Mesendoderm (in vitro differentiated cells): Measurements from ENCODE around the gene STX2.

ENCODE experiments used
- DNase-seq: peaks from one replicate; pipeline ENCODE4 v3.0.0; 2013
- H2AK5ac ChIP-seq: 2 replicates; pipeline ENCODE4 v1.6.1; 2013; ENCODE audit warnings: low read length, inconsistent platforms
- H2BK120ac ChIP-seq: 2 replicates; pipeline ENCODE4 v1.6.1; 2013; ENCODE audit warnings: low read depth, mild to moderate bottlenecking, low read length, moderate library complexity, mixed read lengths
- H2BK15ac ChIP-seq: replicated peaks from 2 replicates; pipeline ENCODE4 v1.6.1; 2013; ENCODE audit warnings: low read depth, mild to moderate bottlenecking, moderate library complexity
- H2BK5ac ChIP-seq: 2 replicates; pipeline ENCODE4 v1.6.1; 2013; ENCODE audit warnings: low read length, inconsistent platforms
- H3K18ac ChIP-seq: 2 replicates; pipeline ENCODE4 v1.6.1; 2013; ENCODE audit warnings: mild to moderate bottlenecking, low read length, mixed read lengths
- H3K23ac ChIP-seq: one replicate; pipeline ENCODE4 v1.6.1; 2013; ENCODE audit warnings: low read length
- H3K27ac ChIP-seq: 2 replicates; pipeline ENCODE4 v1.5.1; 2013; ENCODE audit warnings: low read depth, mild to moderate bottlenecking, inconsistent platforms, low read length, moderate library complexity
- H3K27me3 ChIP-seq: 2 replicates; pipeline ENCODE4 v1.6.1; 2013; ENCODE audit warnings: low read length, control low read depth, mild to moderate bottlenecking, inconsistent platforms; ENCODE audit not compliant: insufficient read depth, poor library complexity
- H3K36me3 ChIP-seq: 2 replicates; pipeline ENCODE4 v1.6.1; 2013; ENCODE audit warnings: low read length, inconsistent platforms; ENCODE audit not compliant: control insufficient read depth, insufficient read depth
- H3K4ac ChIP-seq: one replicate; pipeline ENCODE4 v1.6.1; 2013; ENCODE audit warnings: low read depth, mild to moderate bottlenecking, low read length, moderate library complexity
- H3K4me1 ChIP-seq: 2 replicates; pipeline ENCODE4 v1.6.1; 2013; ENCODE audit warnings: low read depth, low read length, inconsistent platforms; ENCODE audit not compliant: control insufficient read depth
- H3K4me2 ChIP-seq: 2 replicates; pipeline ENCODE4 v1.6.1; 2013; ENCODE audit warnings: low read length
- H3K4me3 ChIP-seq: 2 replicates; pipeline ENCODE4 v1.5.1; 2013; ENCODE audit warnings: mild to moderate bottlenecking, low read length
- H3K56ac ChIP-seq: one replicate; pipeline ENCODE4 v1.6.1; 2013; ENCODE audit warnings: low read length
- H3K79me1 ChIP-seq: 2 replicates; pipeline ENCODE4 v1.6.1; 2013; ENCODE audit warnings: low read length, inconsistent platforms
- H3K79me2 ChIP-seq: 2 replicates; pipeline ENCODE4 v1.6.1; 2013; ENCODE audit warnings: mild to moderate bottlenecking, low read length; ENCODE audit not compliant: control insufficient read depth, insufficient read depth
- H3K9ac ChIP-seq: 2 replicates; pipeline ENCODE4 v1.6.1; 2013; ENCODE audit warnings: low read length, inconsistent platforms
- H4K5ac ChIP-seq: one replicate; pipeline ENCODE4 v1.6.1; 2013; ENCODE audit warnings: low read length
- H4K8ac ChIP-seq: one replicate; pipeline ENCODE4 v1.6.1; 2013; ENCODE audit warnings: low read depth, mild to moderate bottlenecking, control low read depth, low read length, moderate library complexity
- WGBS: extraction: QIAGEN DNeasy Blood & Tissue Kit; methylation state at CpG from one replicate; pipeline ENCODE4 v1.1.7; 2013; ENCODE audit warnings: low lambda C conversion rate, missing lambda C conversion rate; ENCODE audit not compliant: insufficient coverage; ENCODE audit errors: extremely low coverage; 5-methylcytosine and 5-hydroxymethylcytosine counted together

Gene STX2

DNA sequence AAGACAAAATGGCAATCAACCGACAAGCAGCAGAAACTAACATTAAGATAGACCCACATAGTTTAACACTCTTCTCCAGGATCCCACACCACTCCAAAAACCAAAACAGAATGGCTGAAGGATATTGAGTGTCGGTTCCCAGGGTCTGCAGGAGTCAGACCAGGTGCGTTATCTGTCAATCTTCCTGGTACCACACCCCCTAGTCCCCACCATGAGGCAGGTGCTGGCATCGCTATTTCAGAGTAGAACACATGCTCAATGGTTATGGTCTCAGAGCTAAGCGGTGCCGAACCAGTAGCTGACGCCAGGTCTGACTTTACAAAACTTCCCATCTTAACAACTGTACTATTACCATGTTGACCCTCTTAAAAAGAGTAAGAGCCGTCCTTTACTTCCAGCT is 10.2 kb downstream of the STX2 start:
- Histone ChIP-seq H3K79me2 (peaks cover 18% of the 10 kb centered on the region), H3K4me2 (no peak overlapping the region), H2AK5ac (no peak overlapping the region), H3K4me1 (peaks cover 4% of the 10 kb centered on the region), H3K4me3 (no peak overlapping the region), H3K27me3 (no peaks in the 10 kb centered on the region), H3K4ac (no peak overlapping the region), H2BK120ac (no peak overlapping the region), H2BK5ac (no peak overlapping the region), H3K36me3 (no peaks in the 10 kb centered on the region), H2BK15ac (no peak overlapping the region), H3K27ac (no peak overlapping the region), H3K18ac (no peak overlapping the region), H4K5ac (no peak overlapping the region), H3K9ac (no peak overlapping the region), H3K79me1 (peaks cover 19% of the 10 kb centered on the region), H4K8ac (no peak overlapping the region), H3K56ac (no peak overlapping the region), H3K23ac (no peak overlapping the region)
- no peak for DNase-seq
- WGBS: no CpG with 5 or more reads among the region's 8 CpGs

DNA sequence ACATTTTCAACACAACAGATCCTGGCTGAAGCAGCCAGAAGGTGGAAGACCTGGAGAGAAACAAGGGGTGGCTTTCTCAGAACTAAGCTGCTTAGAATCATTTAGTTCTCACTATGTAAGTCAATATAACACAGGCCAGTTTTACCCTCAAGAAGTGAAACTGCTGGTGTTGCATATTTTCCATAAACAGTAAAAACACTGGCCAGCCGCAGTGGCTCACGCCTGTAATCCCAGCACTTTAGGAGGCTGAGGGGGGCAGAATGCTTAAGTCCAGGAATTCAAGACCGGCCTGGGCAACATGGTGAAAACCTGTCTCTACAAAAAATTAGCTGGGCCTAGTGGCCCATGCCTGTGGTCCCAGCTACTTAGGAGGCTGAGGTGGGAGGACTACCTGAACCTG is 11.6 kb downstream of the STX2 start:
- H3K56ac ChIP-seq: no peak overlapping the region
- H3K79me1 ChIP-seq: peaks cover 13% of the 10 kb centered on the region
- peaks cover 2% of the 10 kb centered on the region for H3K4me1 ChIP-seq
- DNase-seq: no peak
- H3K79me2 ChIP-seq: peaks cover 12% of the 10 kb centered on the region
- H3K4me2 ChIP-seq: no peak overlapping the region
- H2BK15ac ChIP-seq: no peak overlapping the region
- H3K4ac ChIP-seq: no peak overlapping the region
- H4K8ac ChIP-seq: no peak overlapping the region
- no peak overlapping the region for H2BK120ac ChIP-seq
- WGBS: no CpG with 5 or more reads among the region's 3 CpGs
- no peak overlapping the region for H4K5ac ChIP-seq
- H3K27ac ChIP-seq: no peak overlapping the region
- H3K18ac ChIP-seq: no peak overlapping the region
- H3K9ac ChIP-seq: no peak overlapping the region
- H2AK5ac ChIP-seq: no peak overlapping the region
- H3K23ac ChIP-seq: no peak overlapping the region
- H3K4me3 ChIP-seq: no peak overlapping the region
- no peaks in the 10 kb centered on the region for H3K27me3 ChIP-seq
- H3K36me3 ChIP-seq: no peaks in the 10 kb centered on the region
- H2BK5ac ChIP-seq: no peak overlapping the region

DNA sequence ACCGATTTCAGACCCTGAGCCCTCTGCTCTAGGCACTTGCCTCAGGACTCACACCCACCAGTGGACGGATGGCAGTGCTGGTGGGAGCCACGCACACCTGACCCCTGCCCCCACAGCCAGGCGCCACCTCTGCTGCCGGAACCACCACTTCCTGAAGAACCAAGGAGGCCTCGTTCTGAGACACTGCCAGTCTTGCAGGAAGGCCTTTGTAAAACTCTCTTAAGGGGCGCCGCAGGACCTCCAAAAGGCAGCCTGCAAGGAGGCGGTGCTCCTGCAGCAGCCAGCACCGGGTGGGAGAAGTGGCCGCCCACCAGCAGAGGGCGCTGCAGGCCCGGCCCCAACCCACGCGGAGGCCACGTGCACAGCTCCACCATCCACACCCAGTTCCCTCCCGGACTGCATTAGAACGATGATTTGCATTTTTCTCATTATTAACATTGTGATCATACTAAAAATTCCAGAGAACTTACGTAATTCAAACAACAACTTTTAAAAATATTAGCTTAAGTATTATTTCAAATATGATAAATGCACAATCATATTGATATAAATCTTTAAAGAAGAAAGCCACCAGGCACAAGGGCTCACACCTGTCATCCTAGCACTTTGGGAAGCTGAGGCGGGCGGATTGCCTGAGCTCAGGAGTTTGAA is 12.8 kb downstream of the STX2 start:
- Histone ChIP-seq H3K27me3 (no peaks in the 10 kb centered on the region), H2AK5ac (no peak overlapping the region), H3K79me2 (peaks cover 7% of the 10 kb centered on the region), H2BK120ac (no peak overlapping the region), H3K4ac (no peak overlapping the region), H3K9ac (peak overlapping the region; percentile 50), H4K5ac (no peak overlapping the region), H3K4me2 (no peak overlapping the region), H3K4me1 (peaks cover 2% of the 10 kb centered on the region), H3K56ac (peak overlapping the region; percentile 65), H2BK5ac (no peak overlapping the region), H3K18ac (no peak overlapping the region), H2BK15ac (no peak overlapping the region), H3K79me1 (peaks cover 6% of the 10 kb centered on the region), H3K27ac (no peak overlapping the region), H3K4me3 (no peak overlapping the region), H3K36me3 (no peaks in the 10 kb centered on the region), H4K8ac (no peak overlapping the region), H3K23ac (no peak overlapping the region)
- DNase-seq: peak; percentile 83
- 100% methylated on average over 1 of the region's 21 CpGs for WGBS

DNA sequence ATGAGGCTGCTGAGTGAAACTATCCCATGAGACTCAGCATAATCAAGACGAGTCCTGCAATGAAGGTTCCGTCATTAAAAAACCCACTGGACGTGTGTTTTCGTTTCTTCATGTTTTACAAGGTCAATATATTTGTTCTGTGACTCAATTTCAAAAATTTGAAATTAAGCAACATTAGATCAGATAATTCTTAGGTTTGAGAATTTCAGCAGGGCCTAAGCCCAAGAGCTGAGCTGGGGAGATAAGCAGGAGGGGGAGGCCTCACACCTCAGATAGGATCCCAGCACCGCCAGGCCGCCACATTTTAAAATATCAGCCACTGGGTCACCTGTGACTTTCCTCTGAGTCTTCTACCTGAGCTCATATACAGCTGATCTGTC is 13.3 kb downstream of the STX2 start:
- Histone ChIP-seq H3K23ac (no peak overlapping the region), H3K4me1 (peaks cover 2% of the 10 kb centered on the region), H3K27ac (no peak overlapping the region), H2BK15ac (no peak overlapping the region), H3K56ac (peak overlapping the region; percentile 65), H2BK120ac (no peak overlapping the region), H3K18ac (no peak overlapping the region), H3K4me3 (no peak overlapping the region), H3K9ac (peak overlapping the region; percentile 50), H2BK5ac (no peak overlapping the region), H4K5ac (no peak overlapping the region), H2AK5ac (no peak overlapping the region), H4K8ac (no peak overlapping the region), H3K79me1 (peaks cover 6% of the 10 kb centered on the region), H3K27me3 (no peaks in the 10 kb centered on the region), H3K4ac (no peak overlapping the region), H3K36me3 (no peaks in the 10 kb centered on the region), H3K4me2 (no peak overlapping the region), H3K79me2 (peaks cover 7% of the 10 kb centered on the region)
- DNase-seq: peak; percentile 25
- WGBS: no CpG with 5 or more reads among the region's 6 CpGs

DNA sequence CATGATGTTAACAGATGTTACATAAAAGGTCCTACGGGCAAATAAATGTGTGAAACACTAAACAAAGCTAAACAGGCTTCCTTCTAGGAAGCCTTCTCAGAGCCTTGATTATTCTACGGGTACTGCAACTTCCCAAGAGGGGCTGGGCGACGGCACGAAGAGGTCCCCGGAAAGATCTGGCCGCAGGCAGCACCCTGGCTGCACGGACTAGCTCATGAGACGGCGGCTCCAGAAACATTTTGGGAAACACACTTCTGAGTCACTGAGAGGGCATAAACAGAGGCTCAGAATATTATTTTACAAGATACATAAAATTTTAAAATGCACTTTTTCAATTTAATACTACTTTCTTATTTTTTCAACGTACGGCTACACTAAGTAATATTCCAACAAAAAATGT is 19.4 kb downstream of the STX2 start:
- Histone ChIP-seq H2BK5ac (no peak overlapping the region), H2BK15ac (no peak overlapping the region), H3K4ac (no peak overlapping the region), H3K4me1 (no peaks in the 10 kb centered on the region), H3K4me3 (no peak overlapping the region), H3K23ac (no peak overlapping the region), H3K27me3 (no peaks in the 10 kb centered on the region), H3K18ac (no peak overlapping the region), H4K8ac (no peak overlapping the region), H3K9ac (no peak overlapping the region), H3K79me1 (peaks cover 3% of the 10 kb centered on the region), H3K36me3 (no peaks in the 10 kb centered on the region), H2BK120ac (no peak overlapping the region), H3K27ac (no peak overlapping the region), H4K5ac (no peak overlapping the region), H3K4me2 (no peak overlapping the region), H2AK5ac (no peak overlapping the region), H3K56ac (no peak overlapping the region), H3K79me2 (no peaks in the 10 kb centered on the region)
- DNase-seq: no peak
- WGBS: 100% methylated on average over 2 of the region's 12 CpGs
